ENCODE measurements around the gene NFIB. TPM values are rescaled to one million over a fixed set of nuclear protein-coding genes. Genes with fewer than 3 reads are reported as not detected.
A peak's percentile ranks its signal among the peaks of the same experiment; 100 is the strongest.

Gene NFIB
- total and polyA plus RNA-seq, 2 of the 13 experiments (the other 11 are each of a cell fraction or from before 2014, with no cell fraction given), result 0.98 to 4.6 TPM

GRCh38 chr9:14313951-14314423 lies at the start of gene NFIB (continued):
- TF ChIP-seq ZNF580 (CRISPR knock-in tag; IDR thresholded peaks at IDR 0.05; ENCODE audit: borderline replicate concordance, low read depth) (no peak), HNRNPK (IDR thresholded peaks at IDR 0.05; ENCODE audit: low read depth, low read length, poor library complexity, severe bottlenecking) (peak; percentile 40), PREB (CRISPR knock-in tag; IDR thresholded peaks at IDR 0.05) (no peak), HOXD1 (CRISPR knock-in tag; IDR thresholded peaks at IDR 0.05) (no peak), CBX5 (CRISPR knock-in tag; IDR thresholded peaks at IDR 0.05; ENCODE audit: borderline replicate concordance) (no peak), FOXJ3 (CRISPR knock-in tag; IDR thresholded peaks at IDR 0.05; ENCODE audit: borderline replicate concordance) (no peak), ZNF18 (CRISPR knock-in tag; IDR thresholded peaks at IDR 0.05; ENCODE audit: insufficient replicate concordance) (no peak), GLMP (CRISPR knock-in tag; IDR thresholded peaks at IDR 0.05; ENCODE audit: borderline replicate concordance) (no peak), PAX8 (CRISPR knock-in tag; IDR thresholded peaks at IDR 0.05; ENCODE audit: borderline replicate concordance) (no peak), KDM4B (CRISPR knock-in tag; IDR thresholded peaks at IDR 0.05) (no peak), MEF2D (CRISPR knock-in tag; IDR thresholded peaks at IDR 0.05) (no peak), SMARCE1 (IDR thresholded peaks at IDR 0.05; ENCODE audit: borderline replicate concordance) (no peak), KAT8 (CRISPR knock-in tag; IDR thresholded peaks at IDR 0.05) (no peak), ZBTB46 (CRISPR knock-in tag; IDR thresholded peaks at IDR 0.05; ENCODE audit: borderline replicate concordance) (no peak), RAD21 (CRISPR knock-in tag; IDR thresholded peaks at IDR 0.05) (no peak), POGK (CRISPR knock-in tag; conservative IDR thresholded peaks at IDR 0.05) (no peak), WIZ (CRISPR knock-in tag; IDR thresholded peaks at IDR 0.05) (no peak), NCOA1 (CRISPR knock-in tag; IDR thresholded peaks at IDR 0.05) (no peak), ZNF629 (CRISPR knock-in tag; conservative IDR thresholded peaks at IDR 0.05) (no peak), FOSL1 (CRISPR knock-in tag; IDR thresholded peaks at IDR 0.05; ENCODE audit: borderline replicate concordance) (no peak), ATF6 (CRISPR knock-in tag; conservative IDR thresholded peaks at IDR 0.05) (no peak)

All from HepG2 (cell line).